DMS114 treated with DMSO at 0.1 percent for 48 hours (cell line): ENCODE measurements around the gene PLEK.
"Not testable (repeated sequence)": the region's sequence is repeated elsewhere in the genome, so short reads cannot be mapped to it uniquely, and the experiment has no call there.

Experiments
- DNase-seq: peaks from one replicate; lab custom pipeline; 2025; ENCODE audit not compliant: unreplicated experiment; lab: John Stamatoyannopoulos, UW

Gene PLEK

GRCh38 chr2:68352651-68353391 is 12.3 kb upstream of the PLEK start:
- DNase-seq, result no peak

- no peak for DNase-seq
Measured at GRCh38 chr2:68356599-68357239, 8.4 kb upstream of the PLEK start.

- no peak for DNase-seq
Measured at GRCh38 chr2:68357605-68358337, 7.3 kb upstream of the PLEK start.

- DNase-seq, result no peak
Measured at GRCh38 chr2:68359889-68360288, 5.2 kb upstream of the PLEK start.

- peak; percentile 55 for DNase-seq
Measured at GRCh38 chr2:68362069-68362468, 3.0 kb upstream of the PLEK start.

GRCh38 chr2:68362749-68363148 is 2.3 kb upstream of the PLEK start:
- no peak for DNase-seq

GRCh38 chr2:68363721-68364120 is 1.4 kb upstream of the PLEK start:
- no peak for DNase-seq

GRCh38 chr2:68366083-68366560 is 1.0 kb downstream of the PLEK start:
- DNase-seq, result no peak

- no peak for DNase-seq
Measured at GRCh38 chr2:68367953-68368653, 3.0 kb downstream of the PLEK start.

- DNase-seq, result no peak
Measured at GRCh38 chr2:68368654-68369336, 3.7 kb downstream of the PLEK start.

- no peak for DNase-seq
Measured at GRCh38 chr2:68369337-68369734, 4.3 kb downstream of the PLEK start.

GRCh38 chr2:68371138-68371537 is 6.1 kb downstream of the PLEK start:
- DNase-seq, result no peak

GRCh38 chr2:68371581-68371980 is 6.5 kb downstream of the PLEK start:
- DNase-seq, result no peak

- no peak for DNase-seq
Measured at GRCh38 chr2:68372485-68372884, 7.4 kb downstream of the PLEK start.

- DNase-seq, result no peak
Measured at GRCh38 chr2:68374184-68374583, 9.1 kb downstream of the PLEK start.

- no peak for DNase-seq
Measured at GRCh38 chr2:68375582-68375981, 10.5 kb downstream of the PLEK start.

- no peak for DNase-seq
Measured at GRCh38 chr2:68377137-68377780, 12.2 kb downstream of the PLEK start.

GRCh38 chr2:68378779-68379178 is 13.7 kb downstream of the PLEK start:
- DNase-seq, result not testable (repeated sequence)

- DNase-seq, result no peak
Measured at GRCh38 chr2:68379184-68379708, 14.2 kb downstream of the PLEK start.

- no peak for DNase-seq
Measured at GRCh38 chr2:68383778-68384177, 18.7 kb downstream of the PLEK start.
